OCI-LY1 (cell line): ENCODE results near the gene POU2F2.

ENCODE experiments used
- CTCF ChIP-seq: fragments of 200-600 bp; sonication (generic), shearing (Covaris generic); IDR thresholded peaks from 2 replicates; pipeline ENCODE4 v1.5.1; 2017; ENCODE audit warnings: mild to moderate bottlenecking, antibody characterized with exemption, low read length, moderate library complexity, mixed read lengths
- EZH2 ChIP-seq: fragments of 200-600 bp; sonication (generic), shearing (Covaris generic); IDR thresholded peaks from 2 replicates; pipeline ENCODE4 v1.8.0; 2017; ENCODE audit warnings: borderline replicate concordance, mixed run types, mild to moderate bottlenecking, antibody characterized with exemption, low read length, moderate library complexity, mixed read lengths

GRCh38 chr19:42177686-42178019 is 45.4 kb upstream of the POU2F2 start:
- TF ChIP-seq CTCF (no peak), EZH2 (no peak)
